ENCODE data around the gene ACSM3. TPM values are rescaled to one million over a fixed set of nuclear protein-coding genes. Genes with fewer than 3 reads are reported as not detected.

The ACSM3 gene
- total and polyA plus RNA-seq, 3 donors from 2014 or later, result 41.1 to 120 (median 68.0) TPM

- Histone ChIP-seq H3K9me3 (no peaks in the 10 kb centered on the region), H3K36me3 (ENCODE audit: low read depth, missing control alignments) (no peaks in the 10 kb centered on the region), H3K4me1 (no peaks in the 10 kb centered on the region), H3K27ac (no peak overlapping the region), H3K27me3 (no peaks in the 10 kb centered on the region), H3K4me3 (no peak overlapping the region)
- WGBS, 2 donors, result 28 to 49% methylated on average over 3 of the region's 3 CpGs
- TF ChIP-seq POLR2A (IDR thresholded peaks at IDR 0.05), result no peak
- TF ChIP-seq, protein P1, sequence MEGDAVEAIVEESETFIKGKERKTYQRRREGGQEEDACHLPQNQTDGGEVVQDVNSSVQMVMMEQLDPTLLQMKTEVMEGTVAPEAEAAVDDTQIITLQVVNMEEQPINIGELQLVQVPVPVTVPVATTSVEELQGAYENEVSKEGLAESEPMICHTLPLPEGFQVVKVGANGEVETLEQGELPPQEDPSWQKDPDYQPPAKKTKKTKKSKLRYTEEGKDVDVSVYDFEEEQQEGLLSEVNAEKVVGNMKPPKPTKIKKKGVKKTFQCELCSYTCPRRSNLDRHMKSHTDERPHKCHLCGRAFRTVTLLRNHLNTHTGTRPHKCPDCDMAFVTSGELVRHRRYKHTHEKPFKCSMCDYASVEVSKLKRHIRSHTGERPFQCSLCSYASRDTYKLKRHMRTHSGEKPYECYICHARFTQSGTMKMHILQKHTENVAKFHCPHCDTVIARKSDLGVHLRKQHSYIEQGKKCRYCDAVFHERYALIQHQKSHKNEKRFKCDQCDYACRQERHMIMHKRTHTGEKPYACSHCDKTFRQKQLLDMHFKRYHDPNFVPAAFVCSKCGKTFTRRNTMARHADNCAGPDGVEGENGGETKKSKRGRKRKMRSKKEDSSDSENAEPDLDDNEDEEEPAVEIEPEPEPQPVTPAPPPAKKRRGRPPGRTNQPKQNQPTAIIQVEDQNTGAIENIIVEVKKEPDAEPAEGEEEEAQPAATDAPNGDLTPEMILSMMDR (IDR thresholded peaks at IDR 0.05), result no peak
- intact Hi-C loops (cut with DNase I; ENCODE audit: low total_unique reads), result no loop called here
- DNase-seq, result no peak
Measured at GRCh38 chr16:20826039-20826566, 62.3 kb downstream of the ACSM3 start.

- 87 to 93% methylated on average over 1 of the region's 1 CpG for WGBS, 2 donors
- Histone ChIP-seq H3K4me3 (no peak overlapping the region), H3K36me3 (ENCODE audit: low read depth, missing control alignments) (no peaks in the 10 kb centered on the region), H3K9me3 (no peaks in the 10 kb centered on the region), H3K27ac (no peak overlapping the region), H3K27me3 (no peaks in the 10 kb centered on the region), H3K4me1 (no peaks in the 10 kb centered on the region)
- no peak for DNase-seq
- intact Hi-C loops (cut with DNase I; ENCODE audit: low total_unique reads), result no loop called here
- no peak for TF ChIP-seq POLR2A (IDR thresholded peaks at IDR 0.05)
- TF ChIP-seq, protein P1 (IDR thresholded peaks at IDR 0.05), result no peak
Measured at GRCh38 chr16:20829536-20829935, 65.7 kb downstream of the ACSM3 start.

GRCh38 chr16:20830372-20830771, 66.6 kb downstream of the ACSM3 start:
- no peaks in the 10 kb centered on the region for H3K36me3 ChIP-seq (ENCODE audit: low read depth, missing control alignments)
- intact Hi-C loops (cut with DNase I; ENCODE audit: low total_unique reads), result no loop called here
- no peak overlapping the region for H3K4me3 ChIP-seq
- no peak overlapping the region for H3K27ac ChIP-seq
- 73 to 84% methylated on average over 1 of the region's 1 CpG for WGBS, 2 donors
- no peaks in the 10 kb centered on the region for H3K27me3 ChIP-seq
- no peak for DNase-seq
- TF ChIP-seq POLR2A (IDR thresholded peaks at IDR 0.05), result no peak
- TF ChIP-seq, protein P1 (IDR thresholded peaks at IDR 0.05), result no peak
- H3K9me3 ChIP-seq, result no peaks in the 10 kb centered on the region
- H3K4me1 ChIP-seq, result no peaks in the 10 kb centered on the region

DNA sequence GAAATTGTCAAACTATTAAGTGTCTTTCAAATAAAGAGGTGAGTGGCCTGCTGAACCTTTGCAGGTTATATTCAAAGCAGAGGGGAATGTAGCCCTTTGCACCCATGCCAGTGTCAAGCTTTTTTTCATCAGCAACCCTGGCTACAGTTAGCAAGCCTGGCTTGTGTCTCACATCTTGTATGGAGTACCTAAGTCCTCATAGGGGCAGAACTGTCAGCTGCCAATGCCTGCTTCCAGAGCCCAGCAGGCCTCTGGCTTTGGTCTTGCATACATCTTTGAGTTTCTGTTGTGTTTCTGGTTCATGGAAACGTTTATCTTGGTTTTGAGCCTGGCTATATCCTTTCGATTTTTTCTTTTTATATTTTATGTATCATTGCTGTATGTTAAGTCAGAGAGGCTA, 69.3 kb downstream of the ACSM3 start:
- H3K36me3 ChIP-seq (ENCODE audit: low read depth, missing control alignments), result no peaks in the 10 kb centered on the region
- intact Hi-C loops (cut with DNase I; ENCODE audit: low total_unique reads), result no loop called here
- no peaks in the 10 kb centered on the region for H3K9me3 ChIP-seq
- H3K27ac ChIP-seq, result no peak overlapping the region
- H3K27me3 ChIP-seq, result no peaks in the 10 kb centered on the region
- TF ChIP-seq POLR2A (IDR thresholded peaks at IDR 0.05), result no peak
- TF ChIP-seq, protein P1 (IDR thresholded peaks at IDR 0.05), result no peak
- H3K4me3 ChIP-seq, result no peak overlapping the region
- no peaks in the 10 kb centered on the region for H3K4me1 ChIP-seq
- no peak for DNase-seq
- WGBS, 2 donors, result 85 to 96% methylated on average over 2 of the region's 2 CpGs

DNA sequence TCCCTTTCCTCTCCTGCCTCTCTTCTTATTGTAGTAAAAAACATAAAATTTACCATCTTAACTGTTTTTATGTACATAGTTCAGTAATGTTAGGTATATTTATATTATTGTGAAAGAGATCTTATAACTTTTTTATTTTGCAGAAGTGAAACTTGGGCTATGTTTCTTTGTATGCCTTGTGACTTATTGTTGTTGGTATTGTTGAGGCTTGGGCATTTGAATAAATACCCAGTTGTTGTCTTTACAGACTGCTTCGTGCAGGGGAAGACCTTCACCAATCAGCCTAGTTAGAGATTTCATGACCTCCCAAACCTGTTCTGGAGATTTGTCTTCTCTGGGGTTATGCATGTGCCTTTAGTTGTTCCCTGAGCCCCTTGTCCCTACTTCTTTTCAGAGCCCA, 74.4 kb downstream of the ACSM3 start:
- H3K4me1 ChIP-seq, result no peaks in the 10 kb centered on the region
- no peaks in the 10 kb centered on the region for H3K9me3 ChIP-seq
- no peak overlapping the region for H3K27ac ChIP-seq
- no peaks in the 10 kb centered on the region for H3K36me3 ChIP-seq (ENCODE audit: low read depth, missing control alignments)
- no peak for DNase-seq
- no peak for TF ChIP-seq POLR2A (IDR thresholded peaks at IDR 0.05)
- H3K4me3 ChIP-seq, result no peak overlapping the region
- no peaks in the 10 kb centered on the region for H3K27me3 ChIP-seq
- intact Hi-C loops (cut with DNase I; ENCODE audit: low total_unique reads), result no loop called here
- WGBS, 2 donors, result 81 to 92% methylated on average over 1 of the region's 1 CpG

Measured in testis (tissue), 3 donors.